GM15510 (cell line): ENCODE data around the gene EVA1A.

Experiments
- POLR2A ChIP-seq: IDR thresholded peaks from 3 replicates; pipeline ENCODE4 v1.6.1; 2011; ENCODE audit warnings: borderline replicate concordance; ENCODE audit not compliant: insufficient read length; ENCODE audit errors: extremely low read depth

EVA1A gene

GRCh38 chr2:75460630-75461029 is 100.1 kb downstream of the EVA1A start:
- no peak for TF ChIP-seq POLR2A

- no peak for TF ChIP-seq POLR2A
Observed at GRCh38 chr2:75459565-75460310, 101.0 kb downstream of the EVA1A start.

- TF ChIP-seq POLR2A, result no peak
Observed at GRCh38 chr2:75458201-75458600, 102.5 kb downstream of the EVA1A start.

- TF ChIP-seq POLR2A, result no peak
Observed at GRCh38 chr2:75456825-75457224, 103.9 kb downstream of the EVA1A start.

GRCh38 chr2:75456111-75456510 is 104.6 kb downstream of the EVA1A start:
- TF ChIP-seq POLR2A, result no peak

- no peak for TF ChIP-seq POLR2A
Observed at GRCh38 chr2:75454241-75454620, 106.5 kb downstream of the EVA1A start.

GRCh38 chr2:75453384-75454240 is 107.1 kb downstream of the EVA1A start:
- TF ChIP-seq POLR2A, result no peak

- TF ChIP-seq POLR2A, result no peak
Observed at GRCh38 chr2:75450068-75450467, 110.7 kb downstream of the EVA1A start.

GRCh38 chr2:75447176-75447575 is 113.6 kb downstream of the EVA1A start:
- no peak for TF ChIP-seq POLR2A
